K562 (cell line): ENCODE data around the gene CCDC85B. TPM values are rescaled to one million over a fixed set of nuclear protein-coding genes. Genes with fewer than 3 reads are reported as not detected.
A peak's percentile ranks its signal among the peaks of the same experiment; 100 is the strongest.

ENCODE experiments used
- CGGBP1 ChIP-seq: fragments of 250-450 bp; sonication (Bioruptor Pico); IDR thresholded peaks from 2 replicates; pipeline ENCODE4 v1.9.0; 2021; ENCODE audit warnings: mild to moderate bottlenecking
- CHCHD3 ChIP-seq: fragments of 250-450 bp; sonication (Bioruptor Pico); IDR thresholded peaks from 2 replicates; pipeline ENCODE4 v2.1.2; 2022; ENCODE audit warnings: mild to moderate bottlenecking
- CUX1 ChIP-seq: fragments of 200-800 bp; sonication (Bioruptor generic); IDR thresholded peaks from 2 replicates; pipeline ENCODE4 v1.6.1; 2016; ENCODE audit warnings: missing genetic modification characterization, missing compliant biosample characterization
- GABPA ChIP-seq: fragments of 200-800 bp; sonication (Bioruptor generic); conservative IDR thresholded peaks from 2 replicates; pipeline ENCODE4 v1.6.1; 2016; ENCODE audit warnings: low read depth, missing genetic modification characterization, missing compliant biosample characterization
- HDAC8 ChIP-seq: fragments of 450-650 bp; IDR thresholded peaks from 2 replicates; pipeline ENCODE4 v1.6.1; 2016; ENCODE audit warnings: mild to moderate bottlenecking, missing genetic modification characterization, moderate library complexity, missing compliant biosample characterization
- RHOXF2B ChIP-seq: fragments of 250-450 bp; sonication (Bioruptor Pico); conservative IDR thresholded peaks from 2 replicates; pipeline ENCODE4 v1.5.1; 2021
- SMC3 ChIP-seq: conservative IDR thresholded peaks from 2 replicates; pipeline ENCODE4 v1.6.1; 2011; ENCODE audit warnings: low read depth, low read length, improper control_type of control experiment; ENCODE audit not compliant: insufficient read depth
- TGIF2 ChIP-seq: sonication (generic); formaldehyde crosslinking; IDR thresholded peaks from 2 replicates; pipeline ENCODE4 v1.8.1; 2022; ENCODE audit warnings: mild to moderate bottlenecking, missing genetic modification reagents, moderate library complexity
- U2AF1 ChIP-seq: fragments of 200-400 bp; formaldehyde crosslinking; optimal IDR thresholded peaks from 2 replicates; pipeline ENCODE3; 2017; ENCODE audit warnings: mild to moderate bottlenecking, low read depth, low read length, moderate library complexity
- ZBTB26 ChIP-seq: fragments of 450-650 bp; formaldehyde crosslinking; IDR thresholded peaks from 2 replicates; pipeline ENCODE4 v1.4.0; 2022; ENCODE audit warnings: missing genetic modification characterization
- ZEB2 ChIP-seq: fragments of 450-650 bp; IDR thresholded peaks from 2 replicates; pipeline ENCODE4 v1.6.1; 2016
- ZNF696 ChIP-seq: fragments of 250-450 bp; sonication (Bioruptor Pico); conservative IDR thresholded peaks from 2 replicates; pipeline ENCODE4 v1.4.0; 2020; ENCODE audit warnings: mild to moderate bottlenecking, moderate library complexity
- ZNF717 ChIP-seq: fragments of 250-450 bp; sonication (Bioruptor Pico); IDR thresholded peaks from 2 replicates; pipeline ENCODE4 v1.5.0; 2021
- polyA plus RNA-seq, 8 experiments: library from polyadenylated mRNA; depleted of rRNA in 4 of 8; stranded (reverse) in 5 of 8; unstranded in 3 of 8; fragments of >200 nt; fragmentation: Nextera tagmentation in 2 of 8; fragmentation: Illumina TruSeq in 1 of 8; extraction: Ambion mirVana in 2 of 8; extraction: Trizol in 1 of 8; gene quantifications; 2 replicates each; pipeline versions ENCODE4 v1.2.1 to v1.2.3, GENCODE V29; 2011 to 2014; ENCODE audit warnings: inconsistent platforms in 1 of 8, missing spikeins in 1 of 8
- total RNA-seq, 7 experiments: library from RNA; depleted of rRNA in 6 of 7; stranded (reverse); fragments of >200 nt in 6 of 7; fragmentation: Illumina TruSeq in 2 of 7; extraction: Trizol in 2 of 7; gene quantifications; 2 replicates each; pipeline versions ENCODE4 v1.2.1 to v1.2.3, GENCODE V29; 2011 to 2021; ENCODE audit warnings: low replicate concordance in 1 of 7
- TF ChIP-seq, protein P1 (sequence below): fragments of 450-650 bp; formaldehyde crosslinking; IDR thresholded peaks from 2 replicates; pipeline ENCODE4 v1.4.0; 2022; ENCODE audit warnings: missing genetic modification characterization
- TF ChIP-seq, protein P2 (sequence below), 2 experiments: IDR thresholded peaks; 2 replicates each; pipeline ENCODE4 v1.6.1; 2011; ENCODE audit warnings: borderline replicate concordance in 1 of 2, control low read depth in 1 of 2, low read depth in 1 of 2, low read length in 1 of 2, mild to moderate bottlenecking in 1 of 2, mixed read lengths in 1 of 2, moderate library complexity in 1 of 2; ENCODE audit not compliant: insufficient read depth in 1 of 2, insufficient read length in 1 of 2, poor library complexity in 1 of 2, severe bottlenecking in 1 of 2; ENCODE audit errors: extremely low read depth in 1 of 2

Gene CCDC85B
- total and polyA plus RNA-seq, 9 of the 15 experiments (the other 6 are each of a cell fraction or from before 2014, with no cell fraction given): 0.14 to 138 (median 6.2) TPM

DNA sequence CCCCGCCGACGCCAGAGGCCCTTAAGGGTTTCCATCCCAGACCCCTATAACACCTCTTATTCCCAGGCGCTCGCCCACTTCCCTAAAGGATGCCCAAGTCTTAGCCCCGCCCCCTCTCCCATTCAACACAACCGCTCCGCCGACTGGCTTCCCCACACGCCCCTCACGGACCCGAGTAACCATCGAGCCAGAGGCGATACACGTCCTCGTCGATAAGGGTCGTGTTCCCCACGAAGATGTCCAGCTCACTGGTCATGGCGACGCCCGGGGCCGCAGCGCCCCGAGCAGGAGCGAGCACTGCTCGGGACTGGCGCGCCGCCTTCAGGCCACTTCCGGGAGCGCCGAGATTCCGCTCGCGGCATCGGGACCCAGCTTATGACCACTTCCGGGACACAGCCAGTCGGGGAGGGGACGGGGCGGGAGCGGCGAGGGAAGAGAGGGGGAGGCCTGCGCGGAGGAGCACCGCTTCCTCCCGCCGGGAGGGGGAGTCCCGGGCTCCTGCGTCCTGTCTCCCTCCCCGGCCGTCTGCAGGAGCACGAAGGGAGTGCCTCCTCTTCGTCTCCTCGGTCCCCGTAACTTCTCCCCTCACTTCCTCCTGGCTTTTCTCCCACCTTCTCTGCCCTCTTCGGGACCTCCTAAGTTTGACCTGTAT, 2.2 kb upstream of the CCDC85B start, which contains the start of gene FIBP (continued):
- TF ChIP-seq TGIF2 (CRISPR knock-in tag) (peak; percentile 22; the same call in 1 of the 2 replicates), ZBTB26 (CRISPR knock-in tag) (no peak), CHCHD3 (CRISPR knock-in tag) (no peak), ZNF696 (no peak), RHOXF2B (CRISPR knock-in tag) (no peak), CUX1 (CRISPR knock-in tag) (no peak), U2AF1 (no peak), ZEB2 (no peak), HDAC8 (tag) (0 out of 2 replicates have a peak, but pooled peaks have one; percentile 44), GABPA (peak; percentile 98), ZNF717 (no peak), SMC3 (peak; percentile 27; the same call in 1 of the 2 replicates), CGGBP1 (no peak; the same call in 1 of the 2 replicates)
- TF ChIP-seq, protein P1, sequence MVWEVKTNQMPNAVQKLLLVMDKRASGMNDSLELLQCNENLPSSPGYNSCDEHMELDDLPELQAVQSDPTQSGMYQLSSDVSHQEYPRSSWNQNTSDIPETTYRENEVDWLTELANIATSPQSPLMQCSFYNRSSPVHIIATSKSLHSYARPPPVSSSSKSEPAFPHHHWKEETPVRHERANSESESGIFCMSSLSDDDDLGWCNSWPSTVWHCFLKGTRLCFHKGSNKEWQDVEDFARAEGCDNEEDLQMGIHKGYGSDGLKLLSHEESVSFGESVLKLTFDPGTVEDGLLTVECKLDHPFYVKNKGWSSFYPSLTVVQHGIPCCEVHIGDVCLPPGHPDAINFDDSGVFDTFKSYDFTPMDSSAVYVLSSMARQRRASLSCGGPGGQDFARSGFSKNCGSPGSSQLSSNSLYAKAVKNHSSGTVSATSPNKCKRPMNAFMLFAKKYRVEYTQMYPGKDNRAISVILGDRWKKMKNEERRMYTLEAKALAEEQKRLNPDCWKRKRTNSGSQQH: no peak
- TF ChIP-seq, protein P2, sequence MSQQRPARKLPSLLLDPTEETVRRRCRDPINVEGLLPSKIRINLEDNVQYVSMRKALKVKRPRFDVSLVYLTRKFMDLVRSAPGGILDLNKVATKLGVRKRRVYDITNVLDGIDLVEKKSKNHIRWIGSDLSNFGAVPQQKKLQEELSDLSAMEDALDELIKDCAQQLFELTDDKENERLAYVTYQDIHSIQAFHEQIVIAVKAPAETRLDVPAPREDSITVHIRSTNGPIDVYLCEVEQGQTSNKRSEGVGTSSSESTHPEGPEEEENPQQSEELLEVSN (IDR thresholded peaks at IDR 0.05; ENCODE audit: borderline replicate concordance in 1 of 2, extremely low read depth in 1 of 2, insufficient read depth in 1 of 2, insufficient read length in 1 of 2, low read depth in 1 of 2, low read length in 1 of 2, poor library complexity in 1 of 2, severe bottlenecking in 1 of 2): peak; percentile 72 to 85
